Upper lobe of right lung (tissue), 1 donor: ENCODE data around the gene PRMT5. TPM values are rescaled to one million over a fixed set of nuclear protein-coding genes. Genes with fewer than 3 reads are reported as not detected.

Source experiments
- ATAC-seq: fragments of 200-7000 bp; cut with Tn5 transposase; one replicate; pipeline ENCODE4 v1.9.1; 2020; ENCODE audit warnings: mild to moderate bottlenecking, moderate library complexity
- DNase-seq: peaks from one replicate; pipeline ENCODE4 v3.0.0-alpha.2; 2020
- H3K27ac ChIP-seq: fragments of 200-600 bp; one replicate; pipeline ENCODE4 v1.8.0; 2022
- H3K27me3 ChIP-seq: fragments of 200-600 bp; one replicate; pipeline ENCODE4 v1.8.0; 2022; ENCODE audit warnings: mild to moderate bottlenecking
- H3K36me3 ChIP-seq: fragments of 200-600 bp; one replicate; pipeline ENCODE4 v1.8.0; 2022
- H3K4me1 ChIP-seq: fragments of 200-600 bp; one replicate; pipeline ENCODE4 v1.8.0; 2022
- H3K4me3 ChIP-seq: fragments of 200-600 bp; one replicate; pipeline ENCODE4 v1.8.0; 2022; ENCODE audit warnings: mild to moderate bottlenecking
- H3K9me3 ChIP-seq: fragments of 200-600 bp; one replicate; pipeline ENCODE4 v1.8.0; 2022
- CTCF ChIP-seq: fragments of 200-600 bp; IDR thresholded peaks from one replicate; pipeline ENCODE4 v1.8.0; 2022; ENCODE audit warnings: antibody characterized with exemption
- intact Hi-C: fragments of 100-400 bp; cut with DNase I; formaldehyde crosslinking; loops from one replicate; pipeline ENCODE4 v1.11.0; 2022
- total RNA-seq: library from RNA; stranded (reverse); fragmentation: NEBNext Ultra II Directional; extraction: Animal tissue kit (Norgen Biotek cat#: 25700); gene quantifications from one replicate; pipeline ENCODE4 v1.2.1, GENCODE V29; 2021
- donor health status: DM: no; HTN: yes; CAD: no; lungs with severe emphysema.

Gene PRMT5
- total RNA-seq, 1 donor from 2014 or later: 38.9 TPM

- no peak for TF ChIP-seq CTCF
- Histone ChIP-seq H3K27me3 (no peaks in the 10 kb centered on the region), H3K36me3 (peaks cover 18% of the 10 kb centered on the region), H3K4me3 (no peak overlapping the region), H3K27ac (no peak overlapping the region), H3K4me1 (peaks cover 31% of the 10 kb centered on the region), H3K9me3 (no peaks in the 10 kb centered on the region)
- ATAC-seq (no peak), DNase-seq (no peak)
- intact Hi-C loops: no loop called here
These were observed 45.5 kb upstream of the PRMT5 start for GRCh38 chr14:22974530-22975313.

DNA sequence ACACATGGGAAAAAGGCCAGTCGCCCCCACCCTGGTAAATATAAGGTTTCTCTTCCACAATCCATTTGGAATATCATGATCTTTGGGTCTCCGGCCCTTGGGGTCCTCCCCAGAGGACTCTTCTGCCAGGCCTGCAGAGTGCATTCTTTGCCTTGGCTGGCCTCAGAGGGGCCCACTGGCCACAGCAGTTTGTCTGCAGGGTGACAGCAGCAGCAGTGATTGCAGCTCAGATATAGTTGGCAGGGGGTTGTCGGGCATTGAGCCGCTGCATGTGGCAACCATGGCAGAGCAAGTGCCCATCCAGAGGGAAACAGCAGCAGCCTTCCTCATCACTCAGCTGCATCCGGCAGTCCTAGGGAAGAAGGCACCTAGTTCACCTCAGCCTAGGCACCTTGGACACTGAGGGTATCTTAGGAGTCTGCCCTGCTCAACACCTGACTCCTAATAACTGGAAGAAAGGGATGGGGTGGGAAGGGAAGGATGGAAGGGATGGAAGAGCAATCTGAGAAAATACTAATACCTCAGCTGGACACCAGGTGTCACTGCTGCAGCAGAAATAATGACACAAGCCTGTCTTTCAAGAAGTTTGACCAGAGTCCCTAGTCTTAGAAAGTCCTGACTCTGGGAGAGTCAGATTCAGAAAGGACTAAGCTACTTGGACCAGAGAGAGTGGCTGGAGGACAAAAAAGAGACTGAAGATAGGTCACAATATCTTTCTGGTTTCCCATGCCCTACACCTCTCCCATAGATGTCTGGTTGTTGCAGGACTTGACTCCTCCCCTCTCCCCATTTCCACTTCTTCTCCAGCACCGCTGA, 44.2 kb upstream of the PRMT5 start:
- no peak for DNase-seq
- peak; percentile 72 for TF ChIP-seq CTCF
- intact Hi-C loops: no loop called here
- H3K27me3 ChIP-seq: no peaks in the 10 kb centered on the region
- ATAC-seq: peak; percentile 70
- H3K27ac ChIP-seq: no peak overlapping the region
- H3K36me3 ChIP-seq: peaks cover 25% of the 10 kb centered on the region
- no peaks in the 10 kb centered on the region for H3K9me3 ChIP-seq
- H3K4me1 ChIP-seq: peaks cover 27% of the 10 kb centered on the region
- no peak overlapping the region for H3K4me3 ChIP-seq

- no peak overlapping the region for H3K27ac ChIP-seq
- no peak overlapping the region for H3K4me3 ChIP-seq
- no peaks in the 10 kb centered on the region for H3K27me3 ChIP-seq
- intact Hi-C loops: no loop called here
- TF ChIP-seq CTCF: no peak
- DNase-seq (no peak), ATAC-seq (no peak)
- H3K9me3 ChIP-seq: no peaks in the 10 kb centered on the region
- H3K36me3 ChIP-seq: peaks cover 28% of the 10 kb centered on the region
- peaks cover 17% of the 10 kb centered on the region for H3K4me1 ChIP-seq
These were observed 43.2 kb upstream of the PRMT5 start for GRCh38 chr14:22972313-22972930.

- H3K4me3 ChIP-seq: no peak overlapping the region
- no peak for DNase-seq
These were observed 42.0 kb upstream of the PRMT5 start for GRCh38 chr14:22971152-22971551.

More at GRCh38 chr14:22971152-22971551, 42.0 kb upstream of the PRMT5 start:
- H3K27me3 ChIP-seq: no peaks in the 10 kb centered on the region
- no peak for TF ChIP-seq CTCF
- peaks cover 5% of the 10 kb centered on the region for H3K4me1 ChIP-seq
- intact Hi-C loops: no loop called here
- H3K27ac ChIP-seq: no peak overlapping the region
- peaks cover 28% of the 10 kb centered on the region for H3K36me3 ChIP-seq
- ATAC-seq: no peak
- no peaks in the 10 kb centered on the region for H3K9me3 ChIP-seq
